Neural cell (in vitro differentiated cells): ENCODE measurements around the gene SRSF10. TPM values are rescaled to one million over a fixed set of nuclear protein-coding genes. Genes with fewer than 3 reads are reported as not detected.
A peak's percentile ranks its signal among the peaks of the same experiment; 100 is the strongest.

Experiments used
- H2AFZ ChIP-seq: fragments of 200-600, 300-800 bp; sonication (generic), shearing (Covaris generic); 2 replicates; pipeline ENCODE4 v1.6.0; 2014; ENCODE audit warnings: low read depth, mild to moderate bottlenecking, antibody characterized with exemption, low read length, moderate library complexity
- H3F3A ChIP-seq: fragments of 200-600 bp; shearing (Covaris generic); 2 replicates; pipeline ENCODE4 v1.6.1; 2016; ENCODE audit warnings: mild to moderate bottlenecking, moderate library complexity, mixed read lengths, antibody characterized with exemption, low read length; ENCODE audit not compliant: insufficient read depth, poor library complexity, severe bottlenecking
- H3K27ac ChIP-seq: fragments of 200-600, 300-800 bp; sonication (generic), shearing (Covaris generic); 2 replicates; pipeline ENCODE4 v1.5.1; 2014; ENCODE audit warnings: mild to moderate bottlenecking, low read length, moderate library complexity
- H3K27me3 ChIP-seq: fragments of 300-800, 200-600 bp; sonication (generic), shearing (Covaris generic); 2 replicates; pipeline ENCODE4 v1.6.0; 2014; ENCODE audit warnings: mild to moderate bottlenecking, low read depth, low read length, moderate library complexity; ENCODE audit not compliant: insufficient read depth
- H3K36me3 ChIP-seq: fragments of 300-800, 200-600 bp; sonication (generic), shearing (Covaris generic); 2 replicates; pipeline ENCODE4 v1.5.1; 2014; ENCODE audit warnings: mild to moderate bottlenecking, antibody characterized with exemption, low read length, moderate library complexity; ENCODE audit not compliant: insufficient read depth
- H3K4me2 ChIP-seq: fragments of 300-800, 200-600 bp; sonication (generic), shearing (Covaris generic); 2 replicates; pipeline ENCODE4 v1.6.0; 2014; ENCODE audit warnings: mild to moderate bottlenecking, low read length
- H3K4me3 ChIP-seq: fragments of 300-800, 200-600 bp; sonication (generic), shearing (Covaris generic); 2 replicates; pipeline ENCODE4 v1.5.1; 2014; ENCODE audit warnings: mild to moderate bottlenecking, low read length, moderate library complexity
- H3K79me2 ChIP-seq: fragments of 200-600 bp; shearing (Covaris generic); replicated peaks from 2 replicates; pipeline ENCODE4 v1.6.0; 2014; ENCODE audit warnings: mild to moderate bottlenecking, low read length, moderate library complexity; ENCODE audit not compliant: insufficient read depth
- H3K9ac ChIP-seq: fragments of 300-800, 200-600 bp; sonication (generic), shearing (Covaris generic); 2 replicates; pipeline ENCODE4 v1.6.1; 2016; ENCODE audit warnings: mild to moderate bottlenecking, low read length, mixed read lengths
- H3K9me2 ChIP-seq: fragments of 200-600 bp; shearing (Covaris generic); 2 replicates; pipeline ENCODE4 v1.6.1; 2016; ENCODE audit warnings: mild to moderate bottlenecking, low read length, mixed read lengths; ENCODE audit not compliant: insufficient read depth
- H3K9me3 ChIP-seq: fragments of 200-600, 300-800 bp; sonication (generic), shearing (Covaris generic); 2 replicates; pipeline ENCODE4 v1.6.1; 2016; ENCODE audit warnings: mild to moderate bottlenecking, mixed run types, low read length, moderate library complexity, mixed read lengths
- H4K20me1 ChIP-seq: fragments of 200-600 bp; shearing (Covaris generic); 2 replicates; pipeline ENCODE4 v1.6.1; 2016; ENCODE audit warnings: mild to moderate bottlenecking, mixed run types; ENCODE audit not compliant: insufficient read depth
- CTCF ChIP-seq: fragments of 450-650 bp; IDR thresholded peaks from 2 replicates; pipeline ENCODE4 v1.5.1; 2014; ENCODE audit warnings: antibody characterized with exemption, mild to moderate bottlenecking, moderate library complexity; ENCODE audit not compliant: poor library complexity, severe bottlenecking
- EP300 ChIP-seq: fragments of 450-650 bp; conservative IDR thresholded peaks from 2 replicates; pipeline ENCODE4 v1.6.1; 2014; ENCODE audit warnings: antibody characterized with exemption, mild to moderate bottlenecking, moderate library complexity; ENCODE audit not compliant: poor library complexity, severe bottlenecking
- EZH2 ChIP-seq: fragments of 200-600, 300-800 bp; shearing (Covaris generic), sonication (generic); IDR thresholded peaks from 2 replicates; pipeline ENCODE4 v1.6.1; 2014; ENCODE audit warnings: antibody characterized with exemption, low read length, borderline replicate concordance, mild to moderate bottlenecking; ENCODE audit not compliant: insufficient read depth, poor library complexity, severe bottlenecking
- MXI1 ChIP-seq: fragments of 450-650 bp; conservative IDR thresholded peaks from 2 replicates; pipeline ENCODE4 v1.6.1; 2014; ENCODE audit warnings: antibody characterized with exemption, mild to moderate bottlenecking; ENCODE audit not compliant: poor library complexity, severe bottlenecking
- POLR2AphosphoS5 ChIP-seq: IDR thresholded peaks from 2 replicates; pipeline ENCODE4 v1.6.1; 2012
- RAD21 ChIP-seq: fragments of 450-650 bp; conservative IDR thresholded peaks from 2 replicates; pipeline ENCODE4 v1.6.1; 2014; ENCODE audit warnings: antibody characterized with exemption, mild to moderate bottlenecking, moderate library complexity
- SMC3 ChIP-seq: fragments of 450-650 bp; conservative IDR thresholded peaks from 2 replicates; pipeline ENCODE4 v1.6.1; 2014; ENCODE audit warnings: antibody characterized with exemption, mild to moderate bottlenecking, moderate library complexity; ENCODE audit not compliant: poor library complexity
- TAF1 ChIP-seq: IDR thresholded peaks from 2 replicates; pipeline ENCODE4 v1.6.1; 2012; ENCODE audit warnings: low read depth
- polyA plus RNA-seq: library from polyadenylated mRNA; depleted of rRNA; stranded (reverse); fragments of >200 nt; gene quantifications from 2 replicates; pipeline ENCODE4 v1.2.3, GENCODE V29; 2014
- TF ChIP-seq, protein P1 (sequence below): IDR thresholded peaks from 2 replicates; pipeline ENCODE4 v1.6.1; 2012; ENCODE audit warnings: borderline replicate concordance

Gene SRSF10
- polyA plus RNA-seq, 1 donor from 2014 or later = 201 TPM

- H3K36me3 ChIP-seq = no peaks in the 10 kb centered on the region
- no peaks in the 10 kb centered on the region for H3K9me3 ChIP-seq
- peaks cover 18% of the 10 kb centered on the region for H4K20me1 ChIP-seq
- peak overlapping the region; percentile 98 for H3K9ac ChIP-seq
- TF ChIP-seq, protein P1, sequence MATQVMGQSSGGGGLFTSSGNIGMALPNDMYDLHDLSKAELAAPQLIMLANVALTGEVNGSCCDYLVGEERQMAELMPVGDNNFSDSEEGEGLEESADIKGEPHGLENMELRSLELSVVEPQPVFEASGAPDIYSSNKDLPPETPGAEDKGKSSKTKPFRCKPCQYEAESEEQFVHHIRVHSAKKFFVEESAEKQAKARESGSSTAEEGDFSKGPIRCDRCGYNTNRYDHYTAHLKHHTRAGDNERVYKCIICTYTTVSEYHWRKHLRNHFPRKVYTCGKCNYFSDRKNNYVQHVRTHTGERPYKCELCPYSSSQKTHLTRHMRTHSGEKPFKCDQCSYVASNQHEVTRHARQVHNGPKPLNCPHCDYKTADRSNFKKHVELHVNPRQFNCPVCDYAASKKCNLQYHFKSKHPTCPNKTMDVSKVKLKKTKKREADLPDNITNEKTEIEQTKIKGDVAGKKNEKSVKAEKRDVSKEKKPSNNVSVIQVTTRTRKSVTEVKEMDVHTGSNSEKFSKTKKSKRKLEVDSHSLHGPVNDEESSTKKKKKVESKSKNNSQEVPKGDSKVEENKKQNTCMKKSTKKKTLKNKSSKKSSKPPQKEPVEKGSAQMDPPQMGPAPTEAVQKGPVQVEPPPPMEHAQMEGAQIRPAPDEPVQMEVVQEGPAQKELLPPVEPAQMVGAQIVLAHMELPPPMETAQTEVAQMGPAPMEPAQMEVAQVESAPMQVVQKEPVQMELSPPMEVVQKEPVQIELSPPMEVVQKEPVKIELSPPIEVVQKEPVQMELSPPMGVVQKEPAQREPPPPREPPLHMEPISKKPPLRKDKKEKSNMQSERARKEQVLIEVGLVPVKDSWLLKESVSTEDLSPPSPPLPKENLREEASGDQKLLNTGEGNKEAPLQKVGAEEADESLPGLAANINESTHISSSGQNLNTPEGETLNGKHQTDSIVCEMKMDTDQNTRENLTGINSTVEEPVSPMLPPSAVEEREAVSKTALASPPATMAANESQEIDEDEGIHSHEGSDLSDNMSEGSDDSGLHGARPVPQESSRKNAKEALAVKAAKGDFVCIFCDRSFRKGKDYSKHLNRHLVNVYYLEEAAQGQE = no peak
- TF ChIP-seq EZH2 (no peak), RAD21 (no peak), MXI1 (no peak), SMC3 (no peak), EP300 (no peak), TAF1 (no peak), POLR2AphosphoS5 (no peak), CTCF (no peak)
- peak overlapping the region; percentile 74 for H3K4me3 ChIP-seq
- peak overlapping the region; percentile 65 for H3K4me2 ChIP-seq
- no peaks in the 10 kb centered on the region for H3K27me3 ChIP-seq
- H2AFZ ChIP-seq = peak overlapping the region; percentile 93
- peak overlapping the region; percentile 94 for H3K27ac ChIP-seq
- H3F3A ChIP-seq = peaks cover 3% of the 10 kb centered on the region
- no peaks in the 10 kb centered on the region for H3K9me2 ChIP-seq
- H3K79me2 ChIP-seq = peaks cover 53% of the 10 kb centered on the region
Observed at GRCh38 chr1:23979387-23979880, 693 bp downstream of the SRSF10 start.

- Histone ChIP-seq H3K36me3 (no peaks in the 10 kb centered on the region), H3K79me2 (peaks cover 59% of the 10 kb centered on the region), H3K4me2 (peak overlapping the region; percentile 65), H4K20me1 (peaks cover 18% of the 10 kb centered on the region), H3K9me3 (no peaks in the 10 kb centered on the region), H2AFZ (no peak overlapping the region), H3K9ac (peak overlapping the region; percentile 98), H3K27ac (peak overlapping the region; percentile 94), H3K27me3 (no peaks in the 10 kb centered on the region), H3K4me3 (peak overlapping the region; percentile 74), H3F3A (peaks cover 3% of the 10 kb centered on the region), H3K9me2 (no peaks in the 10 kb centered on the region)
- no peak for TF ChIP-seq RAD21
- TF ChIP-seq CTCF = no peak
- no peak for TF ChIP-seq EZH2
- no peak for TF ChIP-seq SMC3
- no peak for TF ChIP-seq EP300
- TF ChIP-seq, protein P1 = no peak
- TF ChIP-seq TAF1 = no peak
- TF ChIP-seq POLR2AphosphoS5 = no peak
- TF ChIP-seq MXI1 = no peak
Observed at GRCh38 chr1:23978805-23979204, 1.3 kb downstream of the SRSF10 start.
